Stimulated activated CD4-positive, alpha-beta T cell treated with anti-CD3 and anti-CD28 coated beads, Interleukin-2, amount 100 ng/mL, for 24 hours (primary cell): ENCODE results near the gene DPY30.

ENCODE experiments used
- DNase-seq, 2 donors: peaks; one replicate each; pipeline ENCODE4 v3.0.0-alpha.2; 2020

The DPY30 gene

DNA sequence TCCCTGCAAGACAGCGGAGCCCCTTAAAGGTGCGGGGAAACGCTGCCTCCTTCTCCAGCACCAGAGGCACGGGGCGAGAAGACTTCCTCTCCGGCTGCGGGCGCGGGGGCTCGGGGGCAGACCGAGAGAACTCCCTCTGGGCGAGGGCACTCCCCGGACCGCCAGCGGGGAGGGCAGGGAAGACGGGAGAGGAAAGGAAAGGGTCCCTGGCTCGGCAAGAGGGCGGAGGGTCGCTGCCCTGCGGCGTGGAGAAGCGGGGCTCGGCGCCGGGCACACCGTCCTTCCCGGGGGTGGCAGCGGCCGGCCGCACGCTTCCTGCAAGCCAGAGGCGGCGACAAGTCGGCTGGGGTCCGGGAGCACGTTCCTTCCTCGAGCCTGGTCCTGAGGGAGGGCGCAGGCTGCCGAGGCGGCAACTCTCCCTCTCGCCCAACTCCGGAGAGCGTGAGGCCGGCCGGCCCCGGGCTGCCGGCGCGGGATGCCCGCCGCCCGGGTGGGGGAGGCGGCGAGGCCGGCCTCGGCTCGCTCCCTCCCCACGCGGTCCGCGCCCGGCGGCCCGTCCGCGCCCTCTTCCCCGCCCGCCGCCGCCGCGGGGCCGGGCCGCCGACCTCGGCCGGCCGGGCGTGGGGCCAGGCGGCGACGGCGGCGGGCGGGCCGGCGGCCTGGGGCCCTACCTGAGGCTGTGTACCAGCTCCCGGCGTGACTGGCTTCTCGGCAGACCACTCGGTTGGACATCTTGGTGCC, 29.9 kb downstream of the DPY30 start:
- peak; percentile 51 for DNase-seq

DNA sequence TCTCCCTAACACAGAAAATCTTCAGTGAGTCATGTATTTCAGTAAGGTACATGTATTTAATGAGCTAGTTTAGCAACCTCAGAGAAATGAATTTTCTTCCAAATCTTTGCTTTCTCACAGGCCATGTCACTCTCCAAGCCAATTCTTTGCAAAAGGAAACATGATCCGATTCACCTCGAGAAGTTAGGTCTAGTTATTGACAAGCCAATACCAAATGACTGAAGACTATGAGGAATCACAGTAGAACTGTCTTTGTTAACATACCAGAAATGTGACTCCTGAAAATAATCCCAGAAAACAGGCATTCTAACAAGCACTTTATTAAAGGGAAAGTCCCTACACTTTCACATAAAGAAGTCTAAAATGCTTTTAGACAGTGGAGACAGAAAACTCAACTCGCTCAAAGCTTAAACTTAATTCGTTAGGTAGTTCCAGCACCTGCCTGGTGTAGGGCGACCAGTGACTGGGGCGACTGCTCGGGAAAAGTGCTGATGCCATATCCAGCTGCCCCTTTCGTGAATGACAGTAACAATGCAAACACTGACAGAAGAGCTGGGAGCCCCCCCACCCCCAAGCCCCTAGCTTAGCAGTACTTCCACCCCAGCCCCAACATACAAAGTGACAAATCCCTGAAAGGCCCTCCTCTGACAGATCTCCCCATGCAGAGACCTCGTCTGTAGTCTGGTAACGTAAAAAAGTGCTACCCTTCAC, 30.6 kb downstream of the DPY30 start:
- peak in 1 of 2 donors; percentile 20 for DNase-seq

DNA sequence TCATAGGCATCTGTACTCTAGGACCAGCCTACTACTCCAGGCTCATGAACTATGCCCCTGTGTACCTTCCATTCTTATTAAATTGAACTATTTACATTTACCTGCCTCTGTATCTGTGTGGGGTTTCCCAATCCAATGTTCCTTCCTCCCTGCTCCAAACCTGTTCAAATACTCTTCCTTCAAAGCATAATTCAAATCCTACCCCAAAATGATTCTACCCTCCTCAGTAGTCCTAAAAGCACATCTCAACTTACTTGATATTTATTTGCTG, 32.5 kb downstream of the DPY30 start:
- no peak for DNase-seq

DNA sequence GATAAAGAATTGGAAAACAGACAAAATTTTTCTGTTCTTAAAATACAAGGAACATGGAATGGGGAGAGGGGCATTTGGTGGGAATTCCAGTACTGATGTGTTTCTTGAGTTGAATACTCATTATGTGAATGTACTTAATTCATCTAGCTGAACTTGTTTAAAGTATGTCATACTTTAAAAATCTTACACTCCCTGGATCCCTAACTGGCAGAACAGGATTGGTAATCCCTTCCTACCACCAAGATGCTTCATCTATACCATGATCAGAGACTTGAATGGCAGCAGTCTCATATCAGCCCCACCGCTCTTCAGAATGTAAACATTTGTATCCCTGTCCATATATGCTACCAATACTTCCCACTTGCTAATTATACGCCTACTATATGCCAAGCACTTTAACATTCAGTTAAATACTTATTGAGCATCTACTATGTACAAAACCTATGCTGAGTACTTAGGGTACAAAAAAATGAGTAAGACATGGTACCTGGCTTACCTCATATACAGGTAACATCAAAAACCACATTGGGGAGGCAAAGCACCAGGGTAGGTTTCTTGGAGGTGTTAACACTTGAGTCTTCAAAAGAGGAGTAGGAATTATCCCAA, 34.1 kb downstream of the DPY30 start:
- no peak for DNase-seq

DNA sequence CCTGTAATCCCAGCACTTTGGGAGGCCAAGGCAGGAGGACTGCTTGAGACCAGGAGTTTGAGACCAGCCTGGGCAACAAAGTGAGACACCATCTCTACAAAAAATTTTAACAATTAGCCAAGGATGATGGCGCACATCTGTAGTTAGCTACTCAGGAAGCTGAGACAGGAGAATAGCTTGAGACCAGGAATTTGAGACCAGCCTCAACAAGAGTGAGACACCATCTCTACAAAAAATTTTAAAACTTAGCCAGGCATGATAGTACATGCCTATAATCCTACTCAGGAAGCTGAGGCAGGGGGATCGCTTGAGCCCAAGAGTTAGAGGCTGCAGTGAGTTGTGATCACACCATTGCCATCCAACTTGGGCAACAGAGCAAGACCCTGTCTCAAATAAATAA, 35.8 kb downstream of the DPY30 start:
- no peak for DNase-seq

DNA sequence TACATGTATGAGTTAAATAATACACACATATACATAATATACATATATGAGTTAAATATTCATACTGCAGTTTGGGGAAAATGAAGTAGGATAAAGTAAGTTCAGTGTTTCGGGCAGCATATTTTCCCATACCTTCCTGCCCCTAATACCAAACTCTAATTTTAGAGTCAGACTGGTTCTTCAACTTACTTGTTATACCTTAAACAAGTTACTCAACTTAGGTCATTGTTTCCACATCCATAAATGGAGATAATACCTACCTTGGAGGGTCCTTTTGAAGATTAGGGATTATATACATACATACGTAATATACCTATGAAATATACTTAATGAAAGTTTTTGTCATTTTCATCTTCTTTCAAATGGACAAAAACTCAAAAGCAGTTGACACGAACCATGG, 37.2 kb downstream of the DPY30 start:
- no peak for DNase-seq

DNA sequence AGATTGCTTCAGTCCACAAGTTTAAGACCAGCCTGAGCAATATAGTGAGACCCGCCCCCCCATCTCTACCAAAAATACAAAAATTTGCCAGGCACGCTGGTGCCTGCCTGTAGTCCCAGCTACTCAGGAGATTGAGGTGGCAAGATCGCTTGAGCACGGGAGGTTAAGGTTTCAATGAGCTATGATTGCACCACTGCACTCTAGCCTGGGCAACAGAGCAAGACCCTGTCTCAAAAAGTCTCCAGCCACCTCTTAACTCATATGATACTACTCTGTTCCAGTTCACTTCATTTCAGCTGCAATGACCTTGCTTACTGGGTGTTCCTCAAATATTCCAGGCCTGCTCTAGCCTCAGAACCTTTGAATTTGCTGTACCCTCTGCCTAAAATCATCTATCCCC, 40.2 kb downstream of the DPY30 start:
- DNase-seq, result no peak

DNA sequence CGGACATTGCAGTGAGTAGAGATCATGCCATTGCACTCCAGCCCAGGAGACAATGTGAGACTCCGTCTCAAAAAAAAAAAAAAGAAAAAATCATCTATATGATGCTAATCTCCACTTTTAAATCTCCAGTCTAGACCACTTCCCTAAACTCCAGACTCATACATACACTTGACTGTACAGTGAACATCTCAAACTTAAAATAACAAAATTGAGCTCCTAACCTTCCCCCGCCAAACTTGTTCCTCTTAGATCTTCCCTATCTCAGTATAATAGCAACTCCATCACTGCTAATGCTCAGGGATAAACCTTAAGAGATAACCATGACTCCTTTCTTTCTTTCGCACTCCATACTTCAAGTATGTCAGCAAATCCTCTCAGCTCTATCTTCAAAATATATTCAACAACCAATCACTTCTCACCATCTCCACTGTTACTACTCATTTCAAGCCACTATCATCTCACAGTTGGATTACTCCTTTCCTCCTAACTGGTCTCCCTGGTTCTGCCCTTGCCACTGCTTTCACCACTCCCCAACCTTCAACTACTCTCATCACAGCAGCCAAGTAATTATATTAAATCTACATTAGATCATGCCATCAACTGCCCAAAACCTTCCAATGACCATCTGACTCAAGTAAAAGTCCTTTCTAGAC, 40.7 kb downstream of the DPY30 start:
- no peak for DNase-seq

DNA sequence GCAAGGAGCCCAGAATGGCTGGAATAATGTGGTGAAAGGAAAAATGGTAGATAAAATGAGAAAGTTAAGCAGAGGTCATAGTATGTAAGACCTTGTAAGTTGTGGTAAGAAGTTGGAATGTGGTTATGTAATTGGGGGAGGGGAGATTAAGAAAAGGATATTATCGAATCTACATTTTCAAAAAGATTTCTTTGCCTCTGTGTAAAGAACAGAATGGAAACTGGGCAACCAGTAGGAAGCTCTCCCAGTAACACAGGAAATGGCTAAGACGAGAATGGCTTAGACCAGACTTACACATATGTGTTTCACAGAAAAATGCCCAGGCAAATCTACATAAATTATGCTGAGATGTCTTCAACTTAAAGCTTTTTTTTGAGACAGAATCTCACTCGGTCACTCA, 42.0 kb downstream of the DPY30 start:
- no peak for DNase-seq

DNA sequence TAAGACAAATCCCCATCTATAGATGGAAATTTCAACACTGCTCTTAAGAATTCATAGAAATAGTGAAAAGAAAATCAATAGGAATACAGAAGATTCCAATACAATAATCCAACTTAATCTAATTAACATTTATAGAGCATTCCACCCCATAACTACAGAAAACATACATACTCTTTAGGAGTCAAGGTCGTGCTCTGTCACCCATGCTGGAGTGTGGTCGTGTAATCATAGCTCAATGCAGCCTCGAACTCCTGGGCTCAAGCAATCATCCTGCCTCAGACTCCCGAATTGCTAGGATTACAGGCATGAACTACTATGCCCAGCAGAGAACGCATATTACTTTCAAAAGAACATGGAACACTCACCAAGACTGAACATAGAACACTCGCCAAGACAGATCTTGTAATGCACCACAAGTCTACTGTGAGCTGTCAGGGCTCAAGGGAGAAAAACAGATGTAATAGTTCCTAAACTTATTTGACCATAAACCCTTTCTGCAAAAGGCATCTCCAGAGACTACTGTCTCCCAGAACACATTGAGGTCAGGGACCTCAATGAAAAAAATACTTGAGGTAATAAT, 42.9 kb downstream of the DPY30 start:
- no peak for DNase-seq

DNA sequence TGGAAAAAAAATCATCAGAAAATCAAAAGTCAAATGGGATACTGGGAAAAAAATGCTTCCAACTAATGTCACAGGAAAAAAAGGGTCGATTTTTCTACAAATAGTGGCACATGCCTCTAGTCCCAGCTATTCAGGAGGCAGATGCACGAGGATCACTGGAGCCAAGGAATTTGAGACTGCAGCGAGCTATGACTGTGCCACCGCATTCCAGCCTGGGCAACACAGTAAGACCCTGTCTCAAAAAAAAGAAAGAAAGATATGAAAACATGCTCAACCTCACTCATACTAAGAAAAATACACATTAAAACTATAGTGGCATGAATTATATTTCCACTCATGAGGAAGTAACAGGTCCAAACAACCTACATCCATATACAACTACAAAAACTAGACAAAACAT, 46.7 kb downstream of the DPY30 start:
- DNase-seq, result no peak

DNA sequence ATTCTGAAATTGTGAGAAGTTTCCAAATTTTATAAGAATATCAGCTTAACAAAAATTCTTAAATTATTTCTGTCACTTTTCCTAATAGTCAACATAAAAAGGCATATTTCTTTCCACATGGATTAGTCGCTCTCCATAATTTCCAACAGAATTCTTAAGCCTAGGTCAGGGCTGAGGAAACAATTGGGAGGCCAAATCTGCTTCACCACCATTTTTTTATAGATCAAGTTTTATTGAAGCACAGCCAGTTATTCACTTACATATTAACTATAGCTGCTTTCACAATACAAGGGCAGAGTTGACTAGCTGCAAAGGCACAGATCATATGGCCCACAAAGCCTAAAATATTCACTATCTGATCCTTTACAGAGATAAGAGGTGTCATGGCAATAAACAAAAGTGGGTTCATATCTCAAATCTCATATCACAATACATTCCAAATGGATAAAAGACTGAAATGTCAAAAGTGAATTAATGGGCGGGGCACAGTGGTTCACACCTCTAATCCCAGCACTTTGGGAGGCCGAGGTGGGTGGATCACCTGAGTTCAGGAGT, 47.5 kb downstream of the DPY30 start:
- no peak for DNase-seq

DNA sequence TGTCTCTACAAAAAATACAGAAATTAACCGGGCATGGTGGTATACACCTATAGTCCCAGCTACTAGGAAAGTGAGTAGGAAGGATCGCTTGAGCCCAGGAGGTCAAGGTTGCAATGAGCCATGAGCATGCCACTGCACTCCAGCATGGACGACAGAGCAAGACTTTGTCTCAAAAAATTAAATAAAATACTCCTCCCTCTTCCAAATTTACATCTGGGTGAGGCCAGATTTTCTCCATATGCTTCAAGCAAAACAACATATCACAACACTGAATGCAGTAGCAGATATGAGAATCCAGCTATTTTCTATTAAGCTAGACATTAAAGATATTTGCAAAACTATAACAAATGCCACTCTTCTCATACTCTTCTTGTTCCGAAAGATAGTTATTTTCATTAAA, 49.7 kb downstream of the DPY30 start:
- no peak for DNase-seq

DNA sequence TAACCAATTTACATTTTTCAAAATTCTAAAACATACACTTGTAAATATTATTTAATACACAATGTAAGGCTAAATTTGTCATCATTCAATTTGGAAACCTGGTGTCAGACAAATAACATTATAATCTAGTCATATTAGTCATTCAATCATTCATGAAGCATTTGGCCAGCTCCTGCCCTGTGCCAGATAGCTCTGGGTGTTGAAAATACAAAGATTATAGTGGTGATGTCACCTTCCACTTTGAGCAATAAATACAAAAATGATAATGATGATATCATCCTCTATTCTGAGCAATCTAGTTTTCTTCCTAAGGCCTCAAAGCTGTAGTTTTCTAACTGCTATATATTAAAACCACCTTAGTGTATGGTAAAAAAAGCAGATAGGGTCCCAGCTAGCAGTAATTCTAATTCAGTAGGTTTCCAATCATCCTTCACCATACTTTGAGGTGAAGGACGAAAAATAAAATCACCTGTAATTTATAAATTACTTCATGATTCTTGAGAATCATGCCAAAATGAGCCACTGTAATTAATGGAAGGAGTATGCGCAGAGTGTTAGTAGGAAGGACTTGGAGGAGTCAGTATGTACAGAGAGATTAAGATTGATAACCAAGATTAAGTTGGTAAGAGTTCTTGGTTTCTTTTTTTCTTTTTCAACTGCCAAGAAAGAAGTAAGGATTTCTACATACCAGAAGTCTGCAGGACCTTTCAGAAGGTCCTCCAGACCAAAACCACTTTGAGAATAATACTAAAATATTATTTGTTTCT, 52.0 kb downstream of the DPY30 start:
- DNase-seq, result no peak

DNA sequence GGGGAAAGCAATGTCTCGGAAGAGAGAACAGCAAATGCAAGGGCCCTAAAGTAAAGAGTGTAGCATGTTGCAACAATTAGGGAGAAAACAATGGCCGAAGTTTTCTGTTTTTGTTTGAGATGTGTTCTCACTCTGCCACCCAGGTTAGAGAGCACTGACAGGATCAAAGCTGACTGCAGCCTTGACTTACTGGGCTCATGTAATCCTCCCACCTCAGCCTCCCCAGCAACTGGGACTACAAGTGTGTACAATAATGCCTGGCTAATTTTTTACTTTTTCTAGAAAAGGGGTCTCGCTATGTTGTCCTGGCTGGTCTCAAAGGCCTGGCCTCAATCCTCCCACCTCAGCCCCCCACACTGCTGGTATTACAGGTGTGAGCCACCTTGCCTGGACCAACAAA, 52.7 kb downstream of the DPY30 start:
- DNase-seq, result no peak

DNA sequence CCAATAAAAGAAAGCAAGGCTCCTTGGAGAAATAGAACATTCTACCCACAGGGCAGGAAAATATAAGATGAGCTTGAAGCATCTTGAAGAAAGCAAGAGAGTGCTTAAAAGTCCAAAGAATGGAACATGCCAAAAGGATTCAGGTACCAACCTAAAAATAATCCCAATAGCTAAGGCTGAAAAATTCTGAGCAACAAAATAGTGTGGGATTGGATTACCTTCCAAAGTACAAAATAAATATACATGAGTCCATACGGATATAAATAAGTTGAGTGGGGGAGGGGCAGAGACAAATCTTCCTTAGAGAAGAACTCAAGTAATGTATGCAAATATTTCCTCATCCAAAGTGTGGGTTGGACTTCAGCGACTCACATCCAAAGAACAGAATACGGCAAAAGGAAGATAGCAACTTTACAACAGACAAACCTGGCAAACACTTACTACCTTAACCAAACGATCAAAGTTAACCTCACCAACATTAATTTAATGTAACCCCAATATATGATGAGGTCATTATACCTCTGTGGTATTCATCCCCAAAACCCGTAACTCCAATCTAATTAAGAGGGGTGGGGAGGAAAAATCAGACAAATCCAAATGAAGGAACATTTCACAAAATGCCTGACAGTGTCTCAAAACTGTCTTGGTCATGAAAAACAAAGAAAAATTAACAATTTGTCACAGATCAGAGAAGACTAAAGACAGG, 55.7 kb downstream of the DPY30 start:
- no peak for DNase-seq

DNA sequence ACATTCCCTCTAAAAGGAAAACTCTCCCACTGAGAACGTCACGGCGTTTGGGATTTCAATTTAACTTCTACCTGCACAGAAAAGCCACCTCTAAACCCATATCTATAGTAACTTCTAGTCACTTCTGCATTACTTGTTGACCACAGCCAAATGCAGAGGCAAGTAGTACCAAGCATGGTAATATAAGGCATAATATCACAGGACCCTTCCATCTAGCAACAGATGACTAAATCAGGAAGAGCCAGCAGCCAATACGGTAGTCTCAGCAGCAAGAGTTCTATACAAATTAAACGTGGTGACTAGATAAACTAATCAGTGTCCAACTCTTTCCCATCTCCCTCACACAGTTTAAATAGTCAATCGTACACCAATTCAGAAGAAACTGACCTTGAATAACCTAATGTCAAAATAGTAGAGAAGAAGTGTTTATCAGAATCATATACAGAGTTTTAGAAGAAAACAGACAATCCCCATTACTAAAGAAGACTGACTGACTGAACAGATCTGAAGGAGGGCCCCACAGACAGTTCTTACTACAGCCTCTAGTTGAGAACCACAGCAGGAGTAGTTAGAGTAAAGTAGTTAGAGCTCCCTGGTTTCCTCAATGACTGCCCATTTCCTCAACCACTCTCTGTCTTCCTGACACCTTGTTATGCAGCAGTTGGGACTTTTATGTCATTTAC, 58.8 kb downstream of the DPY30 start:
- DNase-seq, result no peak

DNA sequence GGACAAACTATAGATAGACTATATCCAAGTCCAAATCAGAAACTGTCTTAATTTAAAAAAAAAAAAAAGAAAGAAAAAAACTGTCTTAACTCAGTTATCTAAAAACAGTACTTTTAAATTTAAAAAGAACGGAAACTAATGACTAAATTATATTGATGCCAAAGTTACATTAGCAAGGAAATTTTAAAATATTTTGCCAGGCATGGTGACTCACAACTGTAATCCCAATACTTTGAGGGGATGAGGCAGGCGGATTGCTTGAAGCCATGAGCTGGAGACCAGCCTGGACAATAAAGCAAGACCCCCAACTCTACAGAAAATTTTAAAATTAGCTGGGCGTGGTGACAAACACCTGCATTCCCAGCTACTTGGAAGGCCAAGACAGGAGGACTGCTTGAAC, 59.6 kb downstream of the DPY30 start:
- DNase-seq, result no peak

DNA sequence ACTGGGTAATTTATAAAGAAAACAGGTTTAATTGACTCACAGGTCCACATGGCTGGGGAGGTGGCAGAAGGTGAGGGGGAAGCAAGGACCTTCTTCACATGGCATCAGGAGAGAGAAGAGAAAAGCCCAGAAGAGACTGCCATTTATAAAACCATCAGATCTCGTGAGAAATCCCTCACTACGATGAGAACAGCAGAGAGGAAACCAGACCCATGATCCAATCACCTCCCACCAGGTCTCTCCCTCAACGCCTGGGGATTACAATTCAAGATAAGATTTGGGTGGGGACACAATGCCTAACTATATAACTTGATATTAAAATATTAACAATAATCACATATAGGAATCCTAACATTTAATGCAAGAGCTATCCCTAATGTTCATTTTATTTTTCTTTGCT, 60.6 kb downstream of the DPY30 start:
- no peak for DNase-seq

DNA sequence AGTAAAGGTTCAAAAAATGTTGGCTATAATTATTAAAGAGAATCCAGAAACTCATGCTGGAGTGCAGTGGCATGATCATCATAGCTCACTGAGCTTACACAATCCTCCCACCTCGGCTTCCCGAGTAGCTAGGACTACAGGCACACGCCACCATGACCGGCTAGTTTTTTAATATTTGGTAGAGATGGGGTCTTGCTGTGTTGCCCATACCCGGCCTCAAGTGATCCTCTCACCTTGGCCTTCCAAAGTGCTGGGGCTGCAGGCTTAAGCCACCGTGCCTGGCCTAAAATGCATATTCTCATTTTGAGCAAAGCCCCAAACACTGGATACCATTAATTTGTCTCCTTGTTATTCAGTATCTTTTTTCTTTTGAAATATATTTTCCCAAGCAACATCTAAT, 61.2 kb downstream of the DPY30 start:
- DNase-seq, result no peak
